NCI-H1694 treated with DMSO at 0.1 percent for 48 hours (cell line): ENCODE measurements around the gene RGS6.

ENCODE experiments used
- DNase-seq: peaks from one replicate; lab custom pipeline; 2025; lab: John Stamatoyannopoulos, UW

Gene RGS6

GRCh38 chr14:72525087-72525915, 593.1 kb downstream of the RGS6 start:
- DNase-seq, result no peak

- no peak for DNase-seq
These were observed 595.4 kb downstream of the RGS6 start for GRCh38 chr14:72527591-72527990.

GRCh38 chr14:72528059-72528862, 596.0 kb downstream of the RGS6 start:
- no peak for DNase-seq

- DNase-seq, result no peak
These were observed 596.6 kb downstream of the RGS6 start for GRCh38 chr14:72528863-72529175.

- DNase-seq, result no peak
These were observed 600.6 kb downstream of the RGS6 start for GRCh38 chr14:72532686-72533454.

- DNase-seq, result no peak
These were observed 603.3 kb downstream of the RGS6 start for GRCh38 chr14:72535485-72535884.

GRCh38 chr14:72538387-72538786, 606.2 kb downstream of the RGS6 start:
- no peak for DNase-seq

- DNase-seq, result no peak
These were observed 607.6 kb downstream of the RGS6 start for GRCh38 chr14:72539661-72540315.

GRCh38 chr14:72540836-72541235, 608.6 kb downstream of the RGS6 start:
- DNase-seq, result no peak

GRCh38 chr14:72541546-72541945, 609.3 kb downstream of the RGS6 start:
- DNase-seq, result no peak

- DNase-seq, result no peak
These were observed 611.1 kb downstream of the RGS6 start for GRCh38 chr14:72543341-72543740.

GRCh38 chr14:72544615-72545387, 612.6 kb downstream of the RGS6 start:
- DNase-seq, result peak; percentile 78

GRCh38 chr14:72545411-72546311, 613.4 kb downstream of the RGS6 start:
- DNase-seq, result peak; percentile 87

GRCh38 chr14:72546344-72547016, 614.3 kb downstream of the RGS6 start:
- peak; percentile 99 for DNase-seq

- DNase-seq, result peak; percentile 42
These were observed 615.8 kb downstream of the RGS6 start for GRCh38 chr14:72547999-72548398.

- DNase-seq, result no peak
These were observed 616.8 kb downstream of the RGS6 start for GRCh38 chr14:72549026-72549425.

- no peak for DNase-seq
These were observed 617.6 kb downstream of the RGS6 start for GRCh38 chr14:72549854-72550253.

GRCh38 chr14:72550513-72550912, 618.3 kb downstream of the RGS6 start:
- DNase-seq, result no peak

GRCh38 chr14:72552236-72552635, 620.0 kb downstream of the RGS6 start:
- no peak for DNase-seq

GRCh38 chr14:72553161-72553560, 620.9 kb downstream of the RGS6 start:
- no peak for DNase-seq
